Heart left ventricle (tissue), 16 donors: Measurements from ENCODE around the gene KRTAP10-7. TPM values are rescaled to one million over a fixed set of nuclear protein-coding genes. Genes with fewer than 3 reads are reported as not detected.

Source experiments
- ATAC-seq, 4 donors: fragments of 200-7000 bp; cut with Tn5 transposase; one replicate each; pipeline ENCODE4 v1.9.1; 2020 to 2022; ENCODE audit warnings: moderate library complexity in 4 of 4, mild to moderate bottlenecking in 3 of 4, moderate number of reproducible peaks in 1 of 4
- DNase-seq, 5 donors: peaks; one replicate each; pipeline ENCODE4 v3.0.0-alpha.2; 2020
- H3K27ac ChIP-seq, 12 donors: fragments of 200-600 bp; sonication (generic) in 4 of 12; one replicate each; pipeline versions ENCODE4 v1.5.0 to v1.8.0; 2016 to 2022; ENCODE audit warnings: mild to moderate bottlenecking in 2 of 12
- H3K27me3 ChIP-seq, 9 donors: fragments of 200-600 bp; sonication (generic) in 2 of 9; one replicate each; pipeline versions ENCODE4 v1.5.1 to v1.8.0; 2016 to 2022; ENCODE audit warnings: mild to moderate bottlenecking in 3 of 9
- H3K36me3 ChIP-seq, 9 donors: fragments of 200-600 bp; sonication (generic) in 2 of 9; one replicate each; pipeline versions ENCODE4 v1.5.0 to v1.8.0; 2018 to 2022; ENCODE audit warnings: mild to moderate bottlenecking in 2 of 9
- H3K4me1 ChIP-seq, 12 donors: fragments of 200-600 bp; sonication (generic) in 4 of 12; one replicate each; pipeline versions ENCODE4 v1.5.0 to v1.8.0; 2016 to 2022; ENCODE audit warnings: mild to moderate bottlenecking in 3 of 12
- H3K4me3 ChIP-seq, 12 donors: fragments of 200-600 bp; sonication (generic) in 4 of 12; one replicate each; pipeline versions ENCODE4 v1.5.0 to v1.8.0; 2017 to 2022; ENCODE audit warnings: mild to moderate bottlenecking in 9 of 12, moderate library complexity in 4 of 12
- H3K9me3 ChIP-seq, 12 donors: fragments of 200-600 bp; sonication (generic) in 4 of 12; one replicate each; pipeline versions ENCODE4 v1.5.0 to v1.8.0; 2016 to 2022; ENCODE audit warnings: mild to moderate bottlenecking in 1 of 12
- POLR2A ChIP-seq, 2 donors: fragments of 450-650 bp; IDR thresholded peaks; one replicate each; pipeline ENCODE4 v1.6.1; 2017; ENCODE audit warnings: antibody characterized with exemption in 2 of 2, mild to moderate bottlenecking in 2 of 2, moderate library complexity in 2 of 2
- WGBS, 4 donors: extraction: QIAGEN DNeasy Blood & Tissue Kit in 2 of 4; methylation state at CpG; one replicate each; pipeline versions ENCODE4 v1.1.5 to v1.1.7; 2013 to 2018; 5-methylcytosine and 5-hydroxymethylcytosine counted together
- intact Hi-C, 10 donors: fragments of 100-400 bp; cut with DNase I; formaldehyde crosslinking; loops; one replicate each; pipeline versions ENCODE4 v1.11.1 to v1.14.2; 2022
- polyA plus RNA-seq, 2 donors: library from polyadenylated mRNA; stranded (reverse); fragments of 200-250 nt; gene quantifications; one replicate each; pipeline ENCODE4 v1.2.3, GENCODE V29; 2013
- total RNA-seq, 9 donors: library from RNA; depleted of rRNA in 2 of 9; stranded (reverse); fragments of >200 nt in 2 of 9; fragmentation: NEBNext Ultra II Directional in 3 of 9; extraction: Animal tissue kit (Norgen Biotek cat#: 25700) in 3 of 9; gene quantifications; one replicate each; pipeline versions ENCODE4 v1.1.0 to v1.2.4, GENCODE V29; 2016 to 2023
- TF ChIP-seq, protein P1 (sequence below), 12 donors: fragments of 200-600 bp; sonication (generic) in 4 of 12; IDR thresholded peaks; one replicate each; pipeline versions ENCODE4 v1.5.0 to v1.8.0; 2018 to 2022; ENCODE audit warnings: antibody characterized with exemption in 12 of 12, mild to moderate bottlenecking in 5 of 12
- donor health status: ischemic (EF 13 %, LVEDD 7.1; RV severe dilation, severe dysfunction).
- donor health status: healthy with polysubstance abuse.
- donor health status: DM: no; HTN: yes; CAD: no.
- donor health status: DM: no; HTN: no; CAD: no.
- donor health status: ischemic (EF 25% LVEDD 6.9; RV normal size, moderate dysfunction).
- donor health status: ischemic (EF 25% LVEDD 5.7; RV mildly dilated, moderate dysfunction).
- donor health status: healthy.
- donor health status: DM: yes; HTN: yes; CAD: no.
- donor health status: ischemic (EF 35%, LVEDD 5.7; RV mildly dilated, moderate dysfunction).
- donor health status: nonischemic (EF 11% LVEDD 7.7; RV severe dilation, severe dysfunction).
- donor health status: DM: yes; HTN: yes; CAD: no.
- donor health status: PGD.
- donor health status: ischemic (EF 29% LVEDD 5.4; RV normal size, mild dysfunction).
- donor health status: nonischemic (EF 23%, LVEDD 6.1; RV moderate dilation, normal function).

The KRTAP10-7 gene
- total and polyA plus RNA-seq, 11 donors: not detected

- intact Hi-C loops: no loop called here
- WGBS, 4 donors: 69 to 80% (median 78%) methylated on average over 6 of the region's 6 CpGs
- no peak for TF ChIP-seq POLR2A (IDR thresholded peaks at IDR 0.05)
- no peaks in the 10 kb centered on the region for H3K4me1 ChIP-seq
- H3K27me3 ChIP-seq: peaks cover 0 to 29% (median 0%) of the 10 kb centered on the region in 9 donors
- no peak overlapping the region for H3K27ac ChIP-seq
- DNase-seq (no peak), ATAC-seq (no peak)
- peaks cover 0 to 19% (median 7%) of the 10 kb centered on the region in 12 donors for H3K9me3 ChIP-seq
- no peaks in the 10 kb centered on the region for H3K36me3 ChIP-seq
- no peak overlapping the region for H3K4me3 ChIP-seq
Measured at GRCh38 chr21:44583800-44584147, 16.6 kb upstream of the KRTAP10-7 start.

DNA sequence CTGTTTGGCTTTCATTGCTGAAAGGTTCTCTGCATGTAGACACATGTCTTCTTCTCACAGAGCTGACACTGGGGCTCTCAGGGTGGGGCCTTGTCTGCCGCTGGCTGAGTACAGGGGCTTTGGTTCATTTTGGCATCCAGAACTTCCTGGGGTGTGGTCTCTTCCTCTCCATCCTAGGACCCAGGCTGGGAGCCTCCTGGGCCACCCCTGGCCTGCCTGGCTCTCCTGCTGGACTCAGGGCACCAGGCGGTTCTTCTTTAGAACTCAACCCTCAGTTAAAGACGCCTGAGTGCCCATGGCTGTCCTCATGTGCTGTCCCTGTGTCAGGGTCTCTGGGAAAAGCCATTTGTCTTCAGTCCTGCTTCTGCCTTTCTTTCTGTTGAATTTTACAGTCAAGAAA lies 14.5 kb upstream of the KRTAP10-7 start:
- intact Hi-C loops: no loop called here
- 70 to 83% (median 79%) methylated on average over 3 of the region's 3 CpGs for WGBS, 4 donors
- peaks cover 0 to 15% (median 4%) of the 10 kb centered on the region in 12 donors for H3K9me3 ChIP-seq

GRCh38 chr21:44589094-44589493 lies 11.3 kb upstream of the KRTAP10-7 start:
- TF ChIP-seq, protein P1, sequence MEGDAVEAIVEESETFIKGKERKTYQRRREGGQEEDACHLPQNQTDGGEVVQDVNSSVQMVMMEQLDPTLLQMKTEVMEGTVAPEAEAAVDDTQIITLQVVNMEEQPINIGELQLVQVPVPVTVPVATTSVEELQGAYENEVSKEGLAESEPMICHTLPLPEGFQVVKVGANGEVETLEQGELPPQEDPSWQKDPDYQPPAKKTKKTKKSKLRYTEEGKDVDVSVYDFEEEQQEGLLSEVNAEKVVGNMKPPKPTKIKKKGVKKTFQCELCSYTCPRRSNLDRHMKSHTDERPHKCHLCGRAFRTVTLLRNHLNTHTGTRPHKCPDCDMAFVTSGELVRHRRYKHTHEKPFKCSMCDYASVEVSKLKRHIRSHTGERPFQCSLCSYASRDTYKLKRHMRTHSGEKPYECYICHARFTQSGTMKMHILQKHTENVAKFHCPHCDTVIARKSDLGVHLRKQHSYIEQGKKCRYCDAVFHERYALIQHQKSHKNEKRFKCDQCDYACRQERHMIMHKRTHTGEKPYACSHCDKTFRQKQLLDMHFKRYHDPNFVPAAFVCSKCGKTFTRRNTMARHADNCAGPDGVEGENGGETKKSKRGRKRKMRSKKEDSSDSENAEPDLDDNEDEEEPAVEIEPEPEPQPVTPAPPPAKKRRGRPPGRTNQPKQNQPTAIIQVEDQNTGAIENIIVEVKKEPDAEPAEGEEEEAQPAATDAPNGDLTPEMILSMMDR (IDR thresholded peaks at IDR 0.05): no peak
- no peak for TF ChIP-seq POLR2A (IDR thresholded peaks at IDR 0.05)
- intact Hi-C loops: no loop called here
- Histone ChIP-seq H3K27ac (no peak overlapping the region), H3K4me3 (no peak overlapping the region), H3K27me3 (peaks cover 0 to 30% (median 0%) of the 10 kb centered on the region in 9 donors), H3K36me3 (no peaks in the 10 kb centered on the region), H3K9me3 (peaks cover 0 to 3% (median 0%) of the 10 kb centered on the region in 12 donors), H3K4me1 (peaks cover 0 to 9% (median 0%) of the 10 kb centered on the region in 12 donors)
- WGBS, 4 donors: 85 to 100% (median 93%) methylated on average over 2 of the region's 2 CpGs
- DNase-seq: no peak
- no peak for ATAC-seq

More for the DNA sequence above, 14.5 kb upstream of the KRTAP10-7 start:
- Histone ChIP-seq H3K27me3 (peaks cover 0 to 42% (median 0%) of the 10 kb centered on the region in 9 donors), H3K4me3 (no peak overlapping the region), H3K27ac (no peak overlapping the region), H3K36me3 (no peaks in the 10 kb centered on the region), H3K4me1 (no peaks in the 10 kb centered on the region)
- ATAC-seq (no peak), DNase-seq (no peak)
- TF ChIP-seq, protein P1 (IDR thresholded peaks at IDR 0.05): no peak
- no peak for TF ChIP-seq POLR2A (IDR thresholded peaks at IDR 0.05)

GRCh38 chr21:44589586-44590305 lies 10.7 kb upstream of the KRTAP10-7 start:
- peaks cover 0 to 9% (median 0%) of the 10 kb centered on the region in 12 donors for H3K4me1 ChIP-seq
- ATAC-seq (peak in 1 of 4 donors; percentile 29), DNase-seq (no peak)
- H3K27me3 ChIP-seq: peaks cover 0 to 30% (median 0%) of the 10 kb centered on the region in 9 donors
- no peak for TF ChIP-seq POLR2A (IDR thresholded peaks at IDR 0.05)
- TF ChIP-seq, protein P1 (IDR thresholded peaks at IDR 0.05): no peak
- intact Hi-C loops: no loop called here
- H3K9me3 ChIP-seq: peaks cover 0 to 3% (median 0%) of the 10 kb centered on the region in 12 donors
- H3K27ac ChIP-seq: no peak overlapping the region
- H3K4me3 ChIP-seq: no peak overlapping the region
- H3K36me3 ChIP-seq: no peaks in the 10 kb centered on the region
- 70 to 81% (median 77%) methylated on average over 20 to 24 of the region's 24 CpGs for WGBS, 4 donors
